Neural cell (in vitro differentiated cells): ENCODE results near the gene GAL3ST3.

Experiments used
- EZH2 ChIP-seq: fragments of 200-600, 300-800 bp; shearing (Covaris generic), sonication (generic); IDR thresholded peaks from 2 replicates; pipeline ENCODE4 v1.6.1; 2014; ENCODE audit warnings: antibody characterized with exemption, low read length, borderline replicate concordance, mild to moderate bottlenecking; ENCODE audit not compliant: insufficient read depth, poor library complexity, severe bottlenecking
- POLR2AphosphoS5 ChIP-seq: IDR thresholded peaks from 2 replicates; pipeline ENCODE4 v1.6.1; 2012
- RAD21 ChIP-seq: fragments of 450-650 bp; conservative IDR thresholded peaks from 2 replicates; pipeline ENCODE4 v1.6.1; 2014; ENCODE audit warnings: antibody characterized with exemption, mild to moderate bottlenecking, moderate library complexity
- SMC3 ChIP-seq: fragments of 450-650 bp; conservative IDR thresholded peaks from 2 replicates; pipeline ENCODE4 v1.6.1; 2014; ENCODE audit warnings: antibody characterized with exemption, mild to moderate bottlenecking, moderate library complexity; ENCODE audit not compliant: poor library complexity
- TF ChIP-seq, protein P1 (sequence below): fragments of 450-650 bp; IDR thresholded peaks from 2 replicates; pipeline ENCODE4 v1.5.1; 2014; ENCODE audit warnings: antibody characterized with exemption, mild to moderate bottlenecking, moderate library complexity; ENCODE audit not compliant: poor library complexity, severe bottlenecking

GRCh38 chr11:66044757-66045156 is 4.2 kb downstream of the GAL3ST3 start:
- TF ChIP-seq EZH2, result no peak
- TF ChIP-seq, protein P1, sequence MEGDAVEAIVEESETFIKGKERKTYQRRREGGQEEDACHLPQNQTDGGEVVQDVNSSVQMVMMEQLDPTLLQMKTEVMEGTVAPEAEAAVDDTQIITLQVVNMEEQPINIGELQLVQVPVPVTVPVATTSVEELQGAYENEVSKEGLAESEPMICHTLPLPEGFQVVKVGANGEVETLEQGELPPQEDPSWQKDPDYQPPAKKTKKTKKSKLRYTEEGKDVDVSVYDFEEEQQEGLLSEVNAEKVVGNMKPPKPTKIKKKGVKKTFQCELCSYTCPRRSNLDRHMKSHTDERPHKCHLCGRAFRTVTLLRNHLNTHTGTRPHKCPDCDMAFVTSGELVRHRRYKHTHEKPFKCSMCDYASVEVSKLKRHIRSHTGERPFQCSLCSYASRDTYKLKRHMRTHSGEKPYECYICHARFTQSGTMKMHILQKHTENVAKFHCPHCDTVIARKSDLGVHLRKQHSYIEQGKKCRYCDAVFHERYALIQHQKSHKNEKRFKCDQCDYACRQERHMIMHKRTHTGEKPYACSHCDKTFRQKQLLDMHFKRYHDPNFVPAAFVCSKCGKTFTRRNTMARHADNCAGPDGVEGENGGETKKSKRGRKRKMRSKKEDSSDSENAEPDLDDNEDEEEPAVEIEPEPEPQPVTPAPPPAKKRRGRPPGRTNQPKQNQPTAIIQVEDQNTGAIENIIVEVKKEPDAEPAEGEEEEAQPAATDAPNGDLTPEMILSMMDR, result no peak
- no peak for TF ChIP-seq SMC3
- TF ChIP-seq POLR2AphosphoS5, result no peak
- no peak for TF ChIP-seq RAD21
